Activated CD4-positive, alpha-beta T cell treated with anti-CD3 and anti-CD28 coated beads for 24 hours (primary cell): ENCODE results near the gene RBKS.
"Not testable (repeated sequence)": the region's sequence is repeated elsewhere in the genome, so short reads cannot be mapped to it uniquely, and the experiment has no call there.

Experiments used
- DNase-seq, 2 donors: peaks; one replicate each; pipeline ENCODE4 v3.0.0-alpha.2; 2020; ENCODE audit warnings: low read depth in 2 of 2

RBKS gene

GRCh38 chr2:27873091-27873490 is 17.1 kb downstream of the RBKS start:
- DNase-seq, result no peak

DNA sequence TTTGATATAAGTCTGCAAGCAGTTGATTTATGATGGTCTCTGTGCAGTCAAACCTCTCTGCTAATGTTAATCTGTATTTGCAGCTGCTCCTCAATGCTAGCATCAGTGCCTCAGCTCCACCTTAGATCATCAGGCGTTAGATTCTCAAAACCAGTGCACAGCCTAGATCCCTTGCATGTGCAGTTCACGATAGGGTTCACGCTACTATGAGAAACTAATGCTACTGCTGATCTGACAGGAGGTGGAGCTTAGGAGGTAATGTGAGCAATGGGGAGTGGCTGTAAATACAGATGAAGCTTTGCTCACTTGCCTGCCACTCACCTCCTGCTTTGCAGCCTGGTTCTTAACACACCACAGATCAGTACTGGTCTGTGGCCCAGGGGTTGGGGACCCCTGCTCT is 18.4 kb downstream of the RBKS start:
- DNase-seq, result no peak

- DNase-seq, result no peak
These were observed 19.5 kb downstream of the RBKS start for GRCh38 chr2:27870724-27871123.

GRCh38 chr2:27869763-27870162 is 20.4 kb downstream of the RBKS start:
- no peak for DNase-seq

DNA sequence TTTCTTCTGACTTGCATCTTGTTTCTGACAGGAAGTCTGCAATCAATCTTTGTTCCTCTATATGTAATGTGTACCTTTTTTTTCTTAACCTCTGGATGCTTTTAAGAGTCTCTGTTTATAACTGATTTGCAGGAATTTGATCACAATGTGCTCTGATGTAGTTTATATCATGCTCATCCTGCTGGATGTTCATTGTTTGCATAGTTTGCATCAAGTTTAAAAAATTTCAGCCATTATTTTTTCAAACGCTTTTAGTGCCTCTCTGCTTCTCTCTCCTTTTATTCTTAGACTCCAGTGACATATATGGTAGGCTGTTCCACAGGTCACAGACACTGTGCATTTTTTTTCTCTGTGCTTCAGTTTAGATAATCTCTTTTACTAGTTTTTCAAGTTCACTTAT is 23.9 kb downstream of the RBKS start:
- no peak for DNase-seq

DNA sequence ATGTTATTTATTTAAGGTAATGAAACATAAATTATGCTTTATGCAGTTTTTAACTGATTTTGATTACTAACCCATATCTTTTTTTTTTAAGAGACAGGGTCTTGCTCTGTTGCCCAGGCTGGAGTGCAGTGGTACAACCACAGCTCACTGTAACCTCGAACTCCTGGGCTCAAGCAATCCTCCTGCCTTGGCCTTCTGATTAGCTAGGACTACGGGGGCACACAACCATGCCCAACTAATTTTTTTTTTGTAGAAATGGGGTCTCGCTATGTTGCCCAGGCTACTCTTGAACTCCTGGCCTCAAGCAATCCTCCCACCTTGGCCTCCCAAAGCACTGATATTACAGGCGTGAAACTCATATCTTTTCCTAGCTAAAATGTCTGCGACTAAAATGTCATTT is 26.2 kb downstream of the RBKS start:
- not testable (repeated sequence) for DNase-seq

GRCh38 chr2:27863146-27863545 is 27.0 kb downstream of the RBKS start:
- DNase-seq, result no peak

- no peak for DNase-seq
These were observed 30.1 kb downstream of the RBKS start for GRCh38 chr2:27860111-27860510.

DNA sequence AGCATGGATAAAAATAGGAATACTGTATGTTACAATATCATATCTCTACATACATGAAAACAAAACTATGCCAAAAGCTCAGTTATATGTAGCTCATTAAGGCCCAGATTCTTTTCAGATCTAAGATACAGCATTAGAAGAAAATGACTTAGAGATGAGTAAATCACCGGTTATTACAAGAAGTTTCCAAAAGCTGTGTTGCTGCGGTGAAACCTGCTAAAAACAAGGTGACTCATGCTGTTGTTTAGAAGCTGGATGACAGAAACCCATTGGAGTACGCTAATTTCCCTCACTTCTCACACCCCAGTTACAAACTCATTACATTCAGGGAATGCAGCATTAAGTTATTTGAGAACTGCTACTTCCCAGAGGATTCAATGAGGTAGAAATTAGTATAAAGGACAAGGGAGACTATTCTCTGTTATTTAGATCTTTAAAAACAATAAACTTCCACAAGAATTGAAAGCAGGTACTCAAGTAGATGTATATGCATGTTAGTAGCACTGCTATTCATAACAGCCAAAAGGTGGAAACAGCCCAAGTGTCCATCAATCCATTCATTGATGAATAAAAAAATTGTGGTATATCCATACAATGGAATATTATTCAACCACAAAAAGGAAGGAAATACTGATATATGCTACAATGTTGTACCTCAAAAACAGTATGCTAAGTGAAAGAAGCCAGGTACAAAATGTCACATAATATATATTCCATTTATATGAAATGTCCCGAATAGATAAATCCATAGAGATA is 32.6 kb downstream of the RBKS start:
- DNase-seq, result no peak

DNA sequence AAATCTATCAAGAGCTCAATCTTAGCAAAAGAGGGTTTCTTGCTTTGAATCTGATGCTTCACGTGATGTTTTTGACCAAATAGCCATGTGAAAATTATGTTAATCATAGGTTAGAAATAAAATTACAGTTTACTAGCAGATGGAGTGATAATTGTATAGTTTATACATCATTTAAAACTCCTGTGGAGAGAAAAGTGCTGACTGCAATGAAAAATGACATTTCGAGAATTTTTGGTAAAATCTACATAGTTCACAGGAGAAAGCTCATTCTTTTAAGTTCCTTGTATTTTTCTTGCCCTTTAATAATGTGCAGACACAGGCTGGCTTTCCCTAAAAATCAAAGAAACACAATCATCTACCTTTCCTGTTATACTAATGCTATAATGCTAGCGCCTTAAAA is 33.2 kb downstream of the RBKS start:
- DNase-seq, result no peak

- no peak for DNase-seq
These were observed 33.8 kb downstream of the RBKS start for GRCh38 chr2:27856386-27856785.

GRCh38 chr2:27855476-27855875 is 34.7 kb downstream of the RBKS start:
- no peak for DNase-seq

DNA sequence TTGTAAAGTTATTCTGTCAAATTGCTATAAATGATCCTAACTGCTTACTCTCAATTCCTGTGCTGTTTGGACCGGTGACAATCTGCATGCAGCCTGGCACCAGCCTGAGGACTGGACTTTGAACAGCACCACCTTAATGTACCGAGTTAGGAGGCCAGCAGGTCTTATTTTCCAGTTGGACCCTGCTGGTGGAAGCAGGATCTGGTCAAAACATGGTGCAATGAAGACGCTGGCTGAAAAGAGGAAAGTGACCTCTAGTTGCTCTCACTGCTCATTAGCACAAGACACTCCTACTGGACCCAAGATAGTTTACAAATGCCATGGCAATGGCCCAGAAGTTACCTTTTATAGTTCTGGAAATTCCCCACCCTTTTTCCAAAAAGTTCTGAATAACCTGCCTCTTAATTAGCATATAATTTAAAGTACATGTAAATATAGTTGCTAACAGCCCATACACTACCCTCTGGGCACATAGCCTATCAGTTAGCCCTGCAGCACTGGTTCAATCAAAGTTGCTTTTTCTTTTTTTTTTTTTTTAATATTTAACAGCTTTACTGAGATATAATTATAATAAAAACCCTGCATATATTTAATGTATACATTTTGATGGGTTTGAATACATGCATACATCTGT is 35.8 kb downstream of the RBKS start:
- no peak for DNase-seq

DNA sequence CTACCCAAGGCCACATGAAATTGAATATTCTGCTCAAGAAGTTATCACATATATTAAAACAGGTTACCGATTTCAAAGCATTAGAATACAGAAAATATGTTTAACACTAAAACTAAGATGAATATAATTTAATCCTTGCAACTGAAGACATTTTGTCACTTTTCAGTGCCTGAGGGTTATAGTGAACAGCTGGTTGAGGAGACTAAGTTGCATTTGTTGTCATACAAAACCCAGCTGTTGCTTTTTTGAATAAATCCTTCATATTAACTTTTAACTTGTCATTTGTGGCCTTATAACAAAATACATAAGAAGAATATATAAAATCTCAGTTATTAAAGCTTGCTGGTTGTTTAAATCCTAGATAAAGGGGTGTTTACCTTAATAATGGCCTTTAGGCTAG is 37.5 kb downstream of the RBKS start:
- no peak for DNase-seq

DNA sequence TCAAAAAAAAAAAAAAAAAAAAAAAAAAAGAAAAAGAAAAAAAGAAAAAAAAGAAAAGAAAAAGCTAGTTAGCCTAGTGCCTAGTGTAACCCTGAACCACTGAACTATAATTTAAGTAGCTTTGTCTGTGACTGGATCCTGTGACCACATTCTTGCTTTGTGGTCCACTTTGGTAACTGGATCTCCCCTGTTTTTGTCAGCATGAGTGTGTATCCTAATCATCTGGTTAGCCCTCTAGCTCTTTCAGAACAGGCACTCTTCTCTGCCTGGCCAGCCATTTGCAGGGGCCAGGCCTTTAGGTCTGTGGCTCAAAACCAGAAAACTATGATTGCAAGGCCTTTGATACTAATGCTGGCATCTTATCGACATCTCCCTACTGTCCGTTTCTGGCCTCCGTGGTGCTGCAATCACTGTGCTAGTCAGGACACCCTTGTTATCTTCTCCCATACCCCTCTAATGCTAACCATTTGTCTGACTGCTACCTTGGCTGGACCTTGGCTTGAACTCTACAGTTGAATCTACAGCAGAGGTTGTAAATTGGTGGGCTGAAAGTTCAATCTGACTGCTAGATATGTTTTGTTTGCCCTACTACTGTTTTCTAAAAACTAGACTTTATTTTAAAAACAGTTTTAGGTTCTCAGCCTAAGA is 40.5 kb downstream of the RBKS start:
- DNase-seq, result no peak

DNA sequence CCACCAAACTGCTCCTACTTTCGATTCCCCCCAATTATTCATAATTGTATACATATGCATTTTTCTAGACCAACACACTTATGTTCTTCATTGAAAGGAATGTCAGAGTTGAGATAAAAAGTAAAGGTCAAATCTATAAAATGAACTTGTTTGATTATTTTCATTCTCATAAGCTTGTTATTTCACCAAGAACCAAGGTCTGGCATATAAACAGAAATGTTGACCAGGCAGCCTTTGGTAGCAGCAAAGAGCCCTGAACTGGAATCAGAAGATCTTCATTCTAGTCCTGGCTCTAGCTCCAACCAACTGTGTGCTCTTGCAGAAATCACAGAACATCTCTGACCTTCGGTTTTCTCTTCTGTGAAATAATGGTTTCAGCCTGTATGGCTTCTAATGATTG is 42.9 kb downstream of the RBKS start:
- no peak for DNase-seq

GRCh38 chr2:27844821-27845255 is 45.3 kb downstream of the RBKS start:
- no peak for DNase-seq

DNA sequence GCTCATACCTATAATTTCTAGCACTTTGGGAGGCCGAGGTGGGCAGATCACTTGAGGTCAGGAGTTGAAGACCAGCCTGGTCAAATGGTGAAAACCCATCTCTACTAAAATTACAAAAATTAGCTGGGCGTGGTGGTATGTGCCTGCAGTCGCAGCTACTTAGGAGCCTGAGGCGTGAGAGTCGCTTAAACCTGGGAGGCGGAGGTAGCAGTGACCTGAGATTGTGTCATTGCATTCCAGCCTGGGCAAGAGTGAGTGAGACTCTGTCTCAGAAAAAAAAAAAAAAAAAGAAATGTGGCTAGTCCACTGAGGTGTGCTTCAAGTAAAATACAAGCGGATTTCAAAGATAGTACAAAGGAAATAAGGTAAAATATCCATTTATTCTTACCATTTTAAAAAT is 46.2 kb downstream of the RBKS start:
- DNase-seq, result no peak

DNA sequence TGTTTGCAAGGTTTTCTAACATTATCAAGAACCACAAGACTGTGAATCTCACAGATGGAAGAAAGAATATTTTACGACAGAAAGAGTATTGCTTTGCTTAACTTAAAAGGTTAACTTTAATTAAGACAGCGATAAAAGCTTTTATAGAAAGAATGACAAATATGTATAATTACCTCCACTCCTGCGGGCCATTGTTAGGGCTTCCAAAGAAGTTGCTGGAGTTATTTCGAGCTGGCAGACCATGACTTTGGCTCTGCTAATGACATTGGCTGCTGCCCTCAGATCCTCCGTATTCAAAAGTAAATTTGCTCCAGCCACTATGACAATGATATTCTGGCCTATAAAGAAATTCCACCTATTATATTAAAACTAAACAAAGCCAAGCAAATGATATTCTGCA is 47.3 kb downstream of the RBKS start:
- no peak for DNase-seq

- no peak for DNase-seq
These were observed 51.1 kb downstream of the RBKS start for GRCh38 chr2:27839022-27839618.

- DNase-seq, result no peak
These were observed 51.7 kb downstream of the RBKS start for GRCh38 chr2:27838502-27838901.

- DNase-seq, result no peak
These were observed 56.3 kb downstream of the RBKS start for GRCh38 chr2:27833931-27834330.

GRCh38 chr2:27832396-27832795 is 57.8 kb downstream of the RBKS start:
- no peak for DNase-seq
